Kidney (tissue), 14 donors: Measurements from ENCODE around the gene EPB41L5. TPM values are rescaled to one million over a fixed set of nuclear protein-coding genes. Genes with fewer than 3 reads are reported as not detected.

Experiments
- DNase-seq, 5 donors: peaks; one replicate each; pipeline ENCODE4 v3.0.0-alpha.2; 2013 to 2020
- FAIRE-seq: peaks from 2 replicates; lab custom pipeline; 2012; peaks lifted over from hg19 to GRCh38; lab: Jason Lieb, UNC
- H3K27ac ChIP-seq, 2 donors: one replicate each; pipeline ENCODE4 v1.7.0; 2013; ENCODE audit warnings: low read depth in 2 of 2, low read length in 2 of 2, inconsistent platforms in 1 of 2
- H3K27me3 ChIP-seq: one replicate; pipeline ENCODE4 v1.7.1; 2013; ENCODE audit warnings: low read length, inconsistent platforms; ENCODE audit not compliant: control insufficient read depth, insufficient read depth
- H3K36me3 ChIP-seq, 3 donors: one replicate each; pipeline versions ENCODE4 v1.7.0 to v1.7.1; 2013; ENCODE audit warnings: low read length in 3 of 3, control low read depth in 1 of 3, inconsistent platforms in 1 of 3; ENCODE audit not compliant: insufficient read depth in 3 of 3, control insufficient read depth in 2 of 3
- H3K4me1 ChIP-seq, 3 donors: one replicate each; pipeline versions ENCODE4 v1.7.0 to v1.7.1; 2013; ENCODE audit warnings: low read length in 3 of 3, inconsistent platforms in 1 of 3, low read depth in 1 of 3; ENCODE audit not compliant: control insufficient read depth in 2 of 3, insufficient read depth in 2 of 3
- H3K4me3 ChIP-seq, 3 donors: one replicate each; pipeline versions ENCODE4 v1.7.0 to v1.8.1; 2013; ENCODE audit warnings: low read length in 3 of 3, control low read depth in 1 of 3, inconsistent platforms in 1 of 3
- H3K9ac ChIP-seq, 3 donors: one replicate each; pipeline versions ENCODE4 v1.7.0 to v1.7.1; 2013; ENCODE audit warnings: low read length in 3 of 3, control low read depth in 1 of 3, inconsistent platforms in 1 of 3
- H3K9me3 ChIP-seq, 3 donors: one replicate each; pipeline versions ENCODE4 v1.7.0 to v1.7.1; 2013; ENCODE audit warnings: low read length in 3 of 3, control low read depth in 1 of 3, inconsistent platforms in 1 of 3; ENCODE audit not compliant: control insufficient read depth in 2 of 3, insufficient read depth in 1 of 3
- CTCF ChIP-seq: IDR thresholded peaks from 3 replicates; pipeline ENCODE4 v1.5.1; 2012; ENCODE audit warnings: mild to moderate bottlenecking, moderate library complexity, borderline replicate concordance; ENCODE audit not compliant: insufficient read depth; ENCODE audit errors: extremely low read depth
- intact Hi-C: fragments of 100-400 bp; cut with DNase I; formaldehyde crosslinking; loops from one replicate; pipeline ENCODE4 v1.11.1; 2022
- polyA plus RNA-seq: library from polyadenylated mRNA; stranded (reverse); fragments of 350-450 nt; fragmentation: Illumina TruSeq; extraction: RNeasy Lipid Tissue Mini Kit (QIAGEN cat#74804); gene quantifications from one replicate; pipeline ENCODE4 v1.2.3, GENCODE V29; 2014; ENCODE audit warnings: low read depth, low replicate concordance; ENCODE audit not compliant: insufficient read depth
- total RNA-seq: library from RNA; stranded (reverse); fragmentation: NEBNext Ultra II Directional; extraction: Animal tissue kit (Norgen Biotek cat#: 25700); gene quantifications from one replicate; pipeline ENCODE4 v1.2.1, GENCODE V29; 2021
- donor health status: control.
- donor health status: control.
- donor health status: control.
- donor health status: control.
- donor health status: control.
- donor health status: DM: yes; HTN: yes; CAD: no.
- donor health status: Normal renal cell carcinoma (clear cell type).

Gene EPB41L5
- total and polyA plus RNA-seq, 2 donors from 2014 or later: 28.2 to 49.4 TPM

- H3K4me1 ChIP-seq: no peaks in the 10 kb centered on the region
- peaks cover 0 to under 1% (median 0%) of the 10 kb centered on the region in 3 donors for H3K36me3 ChIP-seq
- no peaks in the 10 kb centered on the region for H3K9me3 ChIP-seq
- peak in 1 of 5 donors; percentile 14 for DNase-seq
- peak; percentile 17 for TF ChIP-seq CTCF
- H3K27ac ChIP-seq: no peak overlapping the region
- FAIRE-seq: no peak
- no peak overlapping the region for H3K4me3 ChIP-seq
- no peak overlapping the region for H3K9ac ChIP-seq
- intact Hi-C loops: no loop called here
- no peaks in the 10 kb centered on the region for H3K27me3 ChIP-seq
Observed at GRCh38 chr2:120109186-120110061, 96.5 kb downstream of the EPB41L5 start.

GRCh38 chr2:120110062-120110362 is 97.1 kb downstream of the EPB41L5 start:
- H3K9me3 ChIP-seq: no peaks in the 10 kb centered on the region
- no peak overlapping the region for H3K4me3 ChIP-seq
- no peak for DNase-seq
- no peak for FAIRE-seq
- no peak overlapping the region for H3K9ac ChIP-seq
- no peak for TF ChIP-seq CTCF
- no peaks in the 10 kb centered on the region for H3K4me1 ChIP-seq
- H3K36me3 ChIP-seq: no peaks in the 10 kb centered on the region
- H3K27me3 ChIP-seq: no peaks in the 10 kb centered on the region
- intact Hi-C loops: no loop called here
- H3K27ac ChIP-seq: no peak overlapping the region

- Histone ChIP-seq H3K4me1 (no peaks in the 10 kb centered on the region), H3K27me3 (no peaks in the 10 kb centered on the region), H3K27ac (no peak overlapping the region), H3K4me3 (no peak overlapping the region), H3K9ac (no peak overlapping the region), H3K9me3 (no peaks in the 10 kb centered on the region), H3K36me3 (no peaks in the 10 kb centered on the region)
- FAIRE-seq (no peak), DNase-seq (no peak)
- intact Hi-C loops: no loop called here
- no peak for TF ChIP-seq CTCF
Observed at GRCh38 chr2:120110507-120110906, 97.6 kb downstream of the EPB41L5 start.
